Activated naive CD8-positive, alpha-beta T cell treated with anti-CD3 and anti-CD28 coated beads, Interleukin-2, amount 10 ng/mL, durations not matched to agents 7 days and 5 days (primary cell): ENCODE measurements around the gene SPATA2. TPM values are rescaled to one million over a fixed set of nuclear protein-coding genes. Genes with fewer than 3 reads are reported as not detected.
A peak's percentile ranks its signal among the peaks of the same experiment; 100 is the strongest.
"Not testable (repeated sequence)": the region's sequence is repeated elsewhere in the genome, so short reads cannot be mapped to it uniquely, and the experiment has no call there.

ENCODE experiments used
- ATAC-seq: fragments of 150-1000 bp; cut with Tn5 transposase; one replicate; pipeline ENCODE4 v1.10.0; 2021; ENCODE audit warnings: low read depth, moderate library complexity
- POLR2A ChIA-PET: fragments of 350-600 bp; sonication (Branson Sonifier 250); formaldehyde crosslinking; loops from one replicate; lab custom pipeline; 2021; ENCODE audit warnings: antibody characterized with exemption; lab: Charles Lee
- DNase-seq: peaks from one replicate; pipeline ENCODE4 v3.0.0; 2021
- H3K27ac Mint-ChIP-seq: one replicate; pipeline ENCODE4 v1.8.0; 2022; ENCODE audit warnings: mild to moderate bottlenecking, mixed read lengths
- H3K27me3 Mint-ChIP-seq: one replicate; pipeline ENCODE4 v1.8.0; 2022; ENCODE audit warnings: mild to moderate bottlenecking, moderate library complexity, mixed read lengths
- H3K36me3 Mint-ChIP-seq: one replicate; pipeline ENCODE4 v1.8.0; 2021; ENCODE audit warnings: mild to moderate bottlenecking, mixed read lengths
- H3K4me1 Mint-ChIP-seq: one replicate; pipeline ENCODE4 v1.8.0; 2021; ENCODE audit warnings: mixed read lengths
- H3K4me3 Mint-ChIP-seq: one replicate; pipeline ENCODE4 v1.8.0; 2022; ENCODE audit warnings: mild to moderate bottlenecking, moderate library complexity, mixed read lengths
- H3K9me3 Mint-ChIP-seq: one replicate; pipeline ENCODE4 v1.8.0; 2021; ENCODE audit warnings: mixed read lengths
- total RNA-seq, 2 experiments: library from RNA; stranded (reverse); gene quantifications; one replicate each; pipeline ENCODE4 v1.2.3, GENCODE V29; 2021

SPATA2 gene
- total RNA-seq, 2 experiments from 2014 or later, result 8.9 to 9.1 TPM

GRCh38 chr20:49906101-49906604 is 9.2 kb downstream of the SPATA2 start:
- Mint-ChIP-seq H3K4me1 (no peaks in the 10 kb centered on the region), H3K36me3 (peaks cover 9% of the 10 kb centered on the region), H3K27me3 (no peaks in the 10 kb centered on the region), H3K4me3 (no peak overlapping the region), H3K9me3 (no peaks in the 10 kb centered on the region), H3K27ac (no peak overlapping the region)
- POLR2A ChIA-PET, result no interaction called here
- ATAC-seq (no peak), DNase-seq (no peak)

DNA sequence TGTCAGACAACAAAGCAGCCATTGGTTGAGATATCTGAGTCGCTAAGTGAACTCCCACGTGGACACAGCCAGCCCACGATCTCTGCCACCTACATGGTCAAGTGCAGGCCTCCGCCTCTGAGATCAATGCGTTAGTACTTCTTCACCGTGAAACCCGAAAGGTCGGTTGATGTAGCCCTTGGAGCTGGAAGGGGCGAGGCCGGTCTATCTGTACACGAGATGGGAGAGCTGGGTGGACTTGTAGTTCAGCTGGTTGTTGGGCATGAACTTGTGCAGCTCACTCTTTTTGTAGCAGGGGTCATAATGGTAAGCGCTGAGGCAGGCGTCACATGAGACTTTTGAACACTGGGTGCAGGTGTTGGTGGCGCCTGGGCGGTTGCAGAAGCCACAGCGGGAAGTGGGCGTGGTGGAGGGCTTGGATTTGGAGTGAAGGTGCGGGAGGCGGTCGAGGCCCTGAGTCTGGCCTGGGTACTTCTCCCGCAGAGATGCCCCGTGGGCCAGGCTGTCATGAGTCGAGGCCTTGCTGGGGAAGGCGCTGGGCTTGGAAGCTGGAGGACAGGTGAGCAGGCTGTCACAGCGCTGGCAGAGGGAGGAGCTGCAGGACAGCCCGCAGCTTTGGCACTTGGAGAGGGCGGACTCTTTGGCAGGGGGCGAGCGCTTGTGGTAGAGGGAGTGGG is 9.8 kb downstream of the SPATA2 start:
- ATAC-seq (no peak), DNase-seq (no peak)
- Mint-ChIP-seq H3K4me3 (no peak overlapping the region), H3K36me3 (peaks cover 9% of the 10 kb centered on the region), H3K27ac (no peak overlapping the region), H3K9me3 (no peaks in the 10 kb centered on the region), H3K4me1 (no peaks in the 10 kb centered on the region), H3K27me3 (no peaks in the 10 kb centered on the region)
- POLR2A ChIA-PET, result interaction anchor here (0.6 kb wide), 1 partner anchor 11 kb away, joined by 4 read pairs; no protein-coding TSS in a partner anchor

DNA sequence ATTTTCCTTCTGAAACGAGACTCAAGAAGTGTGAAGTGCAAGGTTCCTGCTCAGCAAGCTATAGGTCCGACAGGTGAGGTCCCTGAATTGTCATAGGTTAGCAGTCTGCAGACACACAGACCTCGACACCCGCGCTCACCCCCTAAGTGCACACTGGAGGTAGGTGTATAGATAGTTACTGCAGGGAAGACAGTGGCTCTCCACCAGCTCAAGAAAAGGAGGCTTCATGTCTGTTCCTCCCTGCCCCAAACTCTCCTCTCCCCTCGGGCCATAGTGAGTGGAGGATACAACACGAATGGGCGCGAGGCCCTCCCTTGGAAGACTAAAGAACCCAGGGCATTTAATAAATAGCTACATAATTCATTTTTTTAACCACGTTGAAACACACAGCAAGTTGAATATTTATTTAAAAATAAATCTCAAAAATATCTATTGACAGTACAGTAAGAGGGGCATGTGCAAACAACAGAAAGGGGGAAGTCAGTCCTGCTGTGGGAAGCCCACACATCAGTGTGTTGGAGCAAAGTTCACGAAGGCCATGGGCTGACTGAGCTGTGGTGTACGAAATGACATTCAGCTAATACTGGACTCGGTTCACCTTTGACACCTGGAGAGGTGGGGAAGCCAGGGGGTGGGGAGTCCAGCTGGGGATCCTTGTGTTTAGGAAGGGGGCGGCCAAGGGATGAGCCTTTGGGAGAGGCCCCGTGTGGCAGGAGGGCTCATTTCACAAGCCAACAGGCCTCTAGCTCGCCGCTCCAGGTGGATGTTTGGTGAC is 10.7 kb downstream of the SPATA2 start:
- Mint-ChIP-seq H3K36me3 (peaks cover 8% of the 10 kb centered on the region), H3K9me3 (no peaks in the 10 kb centered on the region), H3K4me1 (no peaks in the 10 kb centered on the region), H3K27me3 (no peaks in the 10 kb centered on the region), H3K4me3 (no peak overlapping the region), H3K27ac (no peak overlapping the region)
- POLR2A ChIA-PET, result interaction anchor here (0.6 kb wide), 1 partner anchor 12 kb away, joined by 4 read pairs; no protein-coding TSS in a partner anchor
- ATAC-seq, result no peak
- DNase-seq, result no peak

- no peaks in the 10 kb centered on the region for H3K4me1 Mint-ChIP-seq
- no peak overlapping the region for H3K27ac Mint-ChIP-seq
- no peaks in the 10 kb centered on the region for H3K27me3 Mint-ChIP-seq
- H3K9me3 Mint-ChIP-seq, result no peaks in the 10 kb centered on the region
- ATAC-seq (no peak), DNase-seq (no peak)
- peaks cover 3% of the 10 kb centered on the region for H3K36me3 Mint-ChIP-seq
- H3K4me3 Mint-ChIP-seq, result no peak overlapping the region
- POLR2A ChIA-PET, result no interaction called here
Measured at GRCh38 chr20:49901588-49901987, 13.7 kb downstream of the SPATA2 start.

GRCh38 chr20:49899541-49900383 is 15.6 kb downstream of the SPATA2 start:
- Mint-ChIP-seq H3K36me3 (peaks cover 2% of the 10 kb centered on the region), H3K27me3 (no peaks in the 10 kb centered on the region), H3K27ac (no peak overlapping the region), H3K9me3 (no peaks in the 10 kb centered on the region), H3K4me1 (peaks cover under 1% of the 10 kb centered on the region), H3K4me3 (no peak overlapping the region)
- POLR2A ChIA-PET, result interaction anchor here (1.0 kb wide), 1 partner anchor 114 kb away, joined by 3 read pairs; no protein-coding TSS in a partner anchor
- ATAC-seq (no peak), DNase-seq (no peak)

DNA sequence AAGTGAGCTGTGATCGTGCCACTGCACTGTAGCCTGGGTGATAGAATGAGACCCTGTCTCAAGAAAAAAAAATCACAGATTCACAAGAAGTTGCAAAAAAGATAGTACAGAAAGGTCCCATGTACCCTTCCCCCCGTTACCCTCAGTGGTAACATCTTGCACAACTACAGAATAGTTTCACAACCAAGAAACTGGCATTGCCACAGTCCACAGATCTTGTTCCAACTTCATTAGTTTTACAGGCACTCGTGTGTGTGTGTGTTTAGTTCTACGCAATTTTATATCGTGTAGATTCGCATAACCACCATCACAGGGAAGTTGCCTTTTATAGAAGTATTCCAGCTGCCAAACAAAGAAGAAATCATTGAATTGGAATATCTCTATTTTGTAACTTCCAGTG is 19.1 kb downstream of the SPATA2 start:
- Mint-ChIP-seq H3K36me3 (no peaks in the 10 kb centered on the region), H3K4me1 (peaks cover 12% of the 10 kb centered on the region), H3K27me3 (no peaks in the 10 kb centered on the region), H3K9me3 (no peaks in the 10 kb centered on the region), H3K27ac (no peak overlapping the region), H3K4me3 (no peak overlapping the region)
- no peak for ATAC-seq
- POLR2A ChIA-PET, result no interaction called here
- no peak for DNase-seq

- ATAC-seq, POLR2A ChIA-PET, H3K27ac Mint-ChIP-seq, H3K9me3 Mint-ChIP-seq, H3K36me3 Mint-ChIP-seq, DNase-seq, H3K27me3 Mint-ChIP-seq, H3K4me3 Mint-ChIP-seq: not testable (repeated sequence)
- H3K4me1 Mint-ChIP-seq, result peaks cover 12% of the 10 kb centered on the region
Measured at GRCh38 chr20:49895474-49896093, 19.7 kb downstream of the SPATA2 start.

DNA sequence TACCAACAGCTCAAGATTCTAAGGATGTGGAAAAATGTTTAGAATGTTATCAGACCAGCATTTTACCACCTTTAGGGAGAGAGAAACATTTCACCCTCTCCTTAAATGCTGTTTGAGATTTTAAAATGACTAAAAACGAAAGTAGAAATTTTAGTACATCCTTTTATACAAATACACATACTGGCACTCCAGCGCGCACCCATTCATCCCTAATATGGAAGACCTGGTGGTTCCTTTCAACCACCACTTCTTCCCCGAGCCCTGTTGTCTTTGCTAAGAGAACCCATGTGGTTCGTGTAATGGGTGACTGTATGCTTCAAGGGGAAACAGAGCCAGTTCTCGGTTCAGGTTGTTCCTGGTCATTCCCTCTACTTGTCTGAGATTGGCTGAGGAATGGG is 21.3 kb downstream of the SPATA2 start:
- Mint-ChIP-seq H3K4me1 (peaks cover 16% of the 10 kb centered on the region), H3K27ac (peak overlapping the region; percentile 72), H3K36me3 (peaks cover 3% of the 10 kb centered on the region), H3K27me3 (no peaks in the 10 kb centered on the region), H3K4me3 (peak overlapping the region; percentile 49), H3K9me3 (no peaks in the 10 kb centered on the region)
- ATAC-seq (peak; percentile 43), DNase-seq (no peak)
- POLR2A ChIA-PET, result no interaction called here

DNA sequence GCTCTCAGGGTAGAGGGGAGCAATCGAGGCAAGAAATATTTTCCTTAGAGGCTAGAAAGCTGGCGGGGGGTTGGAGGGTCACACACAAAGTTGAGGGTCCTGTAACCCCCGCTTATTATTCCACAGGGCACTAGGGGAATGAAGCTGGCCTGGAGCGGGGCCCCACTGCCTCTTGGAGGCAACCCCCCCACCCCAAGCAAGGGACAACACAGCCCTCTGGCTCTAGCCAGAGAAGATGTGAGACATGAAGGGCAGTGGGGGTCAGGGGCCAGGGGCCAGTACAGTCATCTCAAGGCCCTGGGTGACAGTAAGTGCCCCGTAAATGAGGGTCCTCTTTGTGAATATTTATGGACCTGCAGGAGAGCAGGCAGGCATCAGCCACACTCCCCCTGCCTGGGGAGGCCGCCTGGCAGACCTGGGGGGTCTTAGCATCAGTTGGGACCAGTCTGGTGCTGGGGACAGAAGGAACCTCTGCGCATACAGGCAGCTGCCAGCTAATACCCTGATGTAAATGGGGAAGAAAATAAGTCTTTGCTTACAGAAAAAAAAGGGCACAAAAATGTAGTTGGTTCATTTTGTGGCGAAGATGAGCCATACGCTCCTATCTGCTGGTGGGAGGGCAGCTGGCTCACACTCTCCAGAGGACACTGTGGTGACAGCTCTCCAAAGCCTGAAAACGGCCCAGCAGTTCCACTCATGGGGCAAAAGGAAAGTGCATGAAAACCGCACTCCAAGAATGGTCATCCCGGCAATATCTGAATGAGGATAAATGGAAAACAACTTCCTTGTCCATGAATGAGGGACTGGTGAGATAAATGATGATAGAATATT is 21.9 kb downstream of the SPATA2 start:
- Mint-ChIP-seq H3K27me3 (no peaks in the 10 kb centered on the region), H3K9me3 (no peaks in the 10 kb centered on the region), H3K36me3 (peaks cover 4% of the 10 kb centered on the region), H3K4me3 (peak overlapping the region; percentile 49), H3K27ac (peak overlapping the region; percentile 72), H3K4me1 (peaks cover 20% of the 10 kb centered on the region)
- DNase-seq, result no peak
- peak; percentile 25 for ATAC-seq
- POLR2A ChIA-PET, result no interaction called here

- no peak overlapping the region for H3K4me3 Mint-ChIP-seq
- H3K27ac Mint-ChIP-seq, result no peak overlapping the region
- POLR2A ChIA-PET, result no interaction called here
- H3K36me3 Mint-ChIP-seq, result peaks cover 7% of the 10 kb centered on the region
- H3K4me1 Mint-ChIP-seq, result peaks cover 22% of the 10 kb centered on the region
- no peaks in the 10 kb centered on the region for H3K9me3 Mint-ChIP-seq
- no peak for ATAC-seq
- no peaks in the 10 kb centered on the region for H3K27me3 Mint-ChIP-seq
- DNase-seq, result no peak
Measured at GRCh38 chr20:49892817-49893216, 22.5 kb downstream of the SPATA2 start.

DNA sequence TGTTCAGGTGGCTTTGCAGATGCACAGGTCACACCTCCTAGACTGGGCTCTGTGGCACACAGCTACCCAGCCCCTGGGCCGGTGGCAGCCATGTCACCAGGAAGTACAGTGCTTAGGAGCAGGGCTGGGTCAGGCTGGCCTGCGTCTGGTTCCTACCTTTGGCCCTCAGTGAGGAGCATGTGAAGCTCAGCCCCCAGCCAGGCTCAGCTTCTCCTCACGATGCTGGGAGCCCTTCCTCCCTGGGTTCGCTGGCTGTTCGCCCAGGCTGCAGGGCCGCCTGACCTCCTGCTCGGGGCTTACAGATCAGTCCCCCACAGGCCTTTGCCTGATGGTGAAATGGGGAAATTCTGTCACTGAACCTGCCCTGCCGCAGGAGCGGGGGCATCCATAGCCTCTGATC is 23.1 kb downstream of the SPATA2 start:
- H3K36me3 Mint-ChIP-seq, result peaks cover 8% of the 10 kb centered on the region
- no peak for ATAC-seq
- POLR2A ChIA-PET, result no interaction called here
- H3K9me3 Mint-ChIP-seq, result no peaks in the 10 kb centered on the region
- no peak overlapping the region for H3K4me3 Mint-ChIP-seq
- no peak for DNase-seq
- H3K27me3 Mint-ChIP-seq, result no peaks in the 10 kb centered on the region
- peaks cover 22% of the 10 kb centered on the region for H3K4me1 Mint-ChIP-seq
- no peak overlapping the region for H3K27ac Mint-ChIP-seq

- H3K36me3 Mint-ChIP-seq, result peaks cover 8% of the 10 kb centered on the region
- POLR2A ChIA-PET, result no interaction called here
- no peaks in the 10 kb centered on the region for H3K27me3 Mint-ChIP-seq
- ATAC-seq (no peak), DNase-seq (no peak)
- H3K9me3 Mint-ChIP-seq, result no peaks in the 10 kb centered on the region
- H3K4me3 Mint-ChIP-seq, result no peak overlapping the region
- no peak overlapping the region for H3K27ac Mint-ChIP-seq
- peaks cover 22% of the 10 kb centered on the region for H3K4me1 Mint-ChIP-seq
Measured at GRCh38 chr20:49891476-49892110, 23.7 kb downstream of the SPATA2 start.
